Amniotic stem cell (primary cell): Measurements from ENCODE around the gene SORCS1.

Experiments used
- DNase-seq: peaks from one replicate; lab custom pipeline; 2025; lab: John Stamatoyannopoulos, UW

Gene SORCS1

GRCh38 chr10:106992055-106992454 lies 172.5 kb downstream of the SORCS1 start:
- no peak for DNase-seq

- DNase-seq, result no peak
These were observed 173.4 kb downstream of the SORCS1 start for GRCh38 chr10:106991091-106991490.

GRCh38 chr10:106987362-106987761 lies 177.1 kb downstream of the SORCS1 start:
- no peak for DNase-seq

DNA sequence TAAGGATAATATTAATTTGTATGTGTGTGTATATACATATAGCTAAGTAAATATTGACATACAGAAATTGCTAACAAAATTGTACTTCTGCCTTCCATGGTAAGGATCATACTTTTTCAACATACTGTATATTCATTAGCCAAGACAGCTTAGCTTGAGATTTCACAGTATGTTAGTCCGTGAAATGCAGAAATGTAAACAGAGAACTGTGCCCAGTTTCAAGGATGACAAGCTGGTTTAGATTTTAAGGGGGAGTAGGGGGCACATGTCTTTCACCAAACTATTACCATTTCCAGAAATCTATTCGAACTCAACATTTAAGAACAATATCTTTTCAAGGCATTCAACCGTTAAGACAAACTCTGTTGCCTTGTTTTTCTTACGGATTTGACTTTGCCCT lies 182.2 kb downstream of the SORCS1 start:
- DNase-seq, result no peak

GRCh38 chr10:106981452-106982075 lies 182.9 kb downstream of the SORCS1 start:
- no peak for DNase-seq

DNA sequence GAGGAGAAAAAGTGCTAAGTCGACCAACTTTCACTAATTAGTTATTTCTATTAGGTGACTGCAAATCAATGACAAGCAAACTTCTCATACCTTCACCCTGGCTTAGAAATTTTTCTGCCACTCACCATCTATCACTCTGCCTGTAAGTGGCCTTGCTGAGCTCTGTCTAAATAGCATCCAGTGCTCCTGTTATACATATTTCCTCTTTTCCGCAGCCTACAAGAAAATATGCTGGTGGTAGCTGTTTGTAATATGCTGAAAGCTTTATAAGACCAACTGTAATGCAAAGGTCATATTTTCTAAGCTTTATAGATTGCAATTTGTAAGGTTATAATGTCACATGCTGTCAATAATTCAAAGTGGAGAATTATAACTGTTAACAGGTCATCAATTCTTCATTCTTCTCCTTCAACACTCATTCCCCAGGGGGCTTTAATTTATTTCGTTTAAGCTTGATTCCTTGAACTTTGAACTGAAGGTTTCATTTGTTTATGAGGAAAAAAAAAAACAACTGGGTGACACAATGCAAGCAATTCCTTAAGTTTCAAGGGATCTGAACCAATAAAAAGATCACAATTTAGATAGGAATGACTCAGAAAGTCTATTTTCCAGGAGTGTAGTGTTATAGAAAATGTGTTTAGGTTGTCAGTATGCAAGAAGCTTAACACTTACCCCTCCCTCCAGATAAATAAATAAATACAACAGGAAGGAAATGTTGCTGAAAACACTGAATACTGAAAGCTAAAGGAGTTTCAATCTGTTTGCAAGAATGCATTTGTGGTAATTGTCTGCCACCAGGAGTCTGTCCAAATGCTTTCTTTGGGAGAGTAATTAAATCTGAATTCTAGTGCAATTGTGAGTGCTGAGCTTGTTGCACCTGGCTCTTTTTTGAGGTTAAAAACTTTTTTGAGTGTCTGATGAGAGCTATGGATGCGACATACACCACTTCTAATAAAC lies 183.7 kb downstream of the SORCS1 start:
- DNase-seq, result no peak

GRCh38 chr10:106978756-106979155 lies 185.8 kb downstream of the SORCS1 start:
- DNase-seq, result no peak

GRCh38 chr10:106973716-106974115 lies 190.8 kb downstream of the SORCS1 start:
- DNase-seq, result no peak

GRCh38 chr10:106973288-106973687 lies 191.2 kb downstream of the SORCS1 start:
- no peak for DNase-seq

DNA sequence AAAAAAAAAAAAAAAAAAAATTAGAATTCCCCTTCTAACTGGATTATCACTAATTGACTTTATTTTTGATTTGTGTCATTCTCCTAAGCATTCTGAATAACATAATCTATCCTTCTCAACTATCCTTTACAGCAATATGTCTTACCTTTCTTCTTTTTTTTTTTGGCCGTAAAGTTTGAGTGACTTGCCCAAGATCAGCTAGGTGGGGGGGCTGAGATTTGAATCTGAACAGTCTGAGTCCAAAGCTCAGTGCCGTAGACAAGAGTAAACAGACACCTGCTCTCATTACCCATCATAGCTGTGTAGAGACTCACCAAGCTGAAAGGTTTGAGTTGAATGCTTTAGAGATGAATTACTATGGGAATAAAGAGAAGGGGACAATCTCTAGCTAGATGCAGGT lies 192.1 kb downstream of the SORCS1 start:
- DNase-seq, result no peak

- DNase-seq, result no peak
These were observed 193.1 kb downstream of the SORCS1 start for GRCh38 chr10:106971411-106971831.

DNA sequence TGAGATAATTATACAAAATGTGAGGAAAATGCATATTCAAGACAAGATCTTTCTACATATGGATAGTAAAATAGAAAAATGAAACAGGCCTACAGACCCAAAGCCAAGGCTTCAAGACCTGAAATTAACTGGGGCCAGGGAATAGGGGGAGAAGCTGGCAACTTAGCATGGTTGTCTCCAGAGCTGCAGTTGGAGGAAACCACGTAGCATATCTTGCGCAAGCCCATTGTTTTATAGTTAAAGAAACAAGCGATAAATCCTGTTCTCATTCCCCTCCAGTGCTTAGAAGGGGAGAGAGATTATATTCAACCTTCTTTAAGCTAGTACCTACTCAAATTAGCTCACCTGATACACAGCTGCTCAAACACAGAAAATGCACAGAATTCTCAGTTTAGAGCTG lies 197.1 kb downstream of the SORCS1 start:
- DNase-seq, result no peak

GRCh38 chr10:106960812-106961211 lies 203.7 kb downstream of the SORCS1 start:
- no peak for DNase-seq

DNA sequence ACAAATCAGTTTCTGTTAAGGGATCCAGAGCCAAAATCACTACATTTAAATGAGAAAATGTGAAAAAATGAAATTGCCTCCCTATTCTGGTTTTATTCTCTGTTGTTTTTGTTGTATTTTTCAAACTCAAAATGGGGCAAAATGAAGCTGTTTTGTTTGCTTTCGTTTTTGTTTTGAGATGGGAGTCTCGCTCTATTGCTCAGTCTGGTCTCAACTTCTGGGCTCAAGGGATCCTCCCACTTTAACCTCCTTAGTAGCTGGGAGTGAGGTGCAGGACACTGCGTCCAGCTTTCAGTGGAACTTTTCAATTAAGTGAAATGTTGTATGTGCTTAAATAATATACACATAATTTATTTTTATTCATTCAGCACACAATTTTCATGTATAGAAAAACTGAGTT lies 205.0 kb downstream of the SORCS1 start:
- DNase-seq, result no peak

GRCh38 chr10:106958589-106959361 lies 205.7 kb downstream of the SORCS1 start:
- DNase-seq, result no peak

- DNase-seq, result no peak
These were observed 206.5 kb downstream of the SORCS1 start for GRCh38 chr10:106957823-106958588.

GRCh38 chr10:106956216-106956915 lies 208.1 kb downstream of the SORCS1 start:
- no peak for DNase-seq

DNA sequence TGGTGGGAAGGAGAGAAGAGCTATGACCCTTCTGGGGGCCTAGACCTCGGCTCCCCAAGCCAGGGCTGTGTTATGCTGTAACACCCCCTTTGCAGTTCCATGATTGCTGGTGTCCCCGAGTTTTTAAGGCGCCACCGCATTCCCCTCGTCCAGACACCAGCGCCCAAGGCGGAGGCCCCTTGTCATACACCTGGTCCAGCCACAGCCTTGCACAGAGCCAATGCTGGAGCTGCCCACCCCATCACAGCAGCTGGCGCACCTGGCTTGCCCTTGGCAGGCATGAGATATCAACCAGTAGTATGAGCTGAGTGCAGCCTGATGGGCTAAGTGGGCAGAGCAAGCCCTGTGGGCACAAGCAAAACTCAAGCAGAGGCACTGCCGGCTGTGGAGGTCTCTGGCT lies 209.4 kb downstream of the SORCS1 start:
- DNase-seq, result no peak

DNA sequence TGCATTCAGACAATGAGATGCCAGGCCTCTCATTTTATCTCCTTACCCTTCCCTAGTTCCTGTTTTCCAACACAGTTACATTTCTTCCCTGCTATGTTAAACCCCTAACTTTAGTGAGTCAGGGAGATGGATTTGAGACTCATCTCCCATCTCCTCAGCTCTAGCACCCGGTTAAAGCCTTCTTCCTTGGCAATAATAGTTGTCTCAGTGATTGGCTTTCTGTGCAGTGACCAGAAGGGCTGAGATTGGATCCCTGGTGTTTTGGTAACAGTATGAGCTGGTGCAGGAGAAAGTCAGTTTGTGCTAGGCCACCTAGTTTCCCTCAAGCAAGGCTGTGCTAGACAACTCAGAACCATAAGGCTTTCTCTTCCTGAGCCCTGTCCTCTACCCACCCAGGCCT lies 212.5 kb downstream of the SORCS1 start:
- DNase-seq, result no peak

- DNase-seq, result no peak
These were observed 214.6 kb downstream of the SORCS1 start for GRCh38 chr10:106949680-106950478.
